A549 (cell line): Measurements from ENCODE around the gene GTPBP6.

ENCODE experiments used
- CEBPB ChIP-seq, 2 experiments: fragments of >200 bp in 1 of 2; sonication (Bioruptor Twin) in 1 of 2; formaldehyde crosslinking in 1 of 2; IDR thresholded peaks; 2 replicates each; pipeline ENCODE4 v1.6.1; 2012 to 2016
- CTCF ChIP-seq: fragments of >200 bp; sonication (Bioruptor Twin); formaldehyde crosslinking; IDR thresholded peaks from 3 replicates; pipeline ENCODE4 v1.5.1; 2016
- SMC3 ChIP-seq: fragments of >200 bp; sonication (Bioruptor Twin); formaldehyde crosslinking; IDR thresholded peaks from 3 replicates; pipeline ENCODE4 v1.6.1; 2018; ENCODE audit warnings: inconsistent platforms
- USF2 ChIP-seq: fragments of 450-650 bp; IDR thresholded peaks from 2 replicates; pipeline ENCODE4 v1.6.1; 2014; ENCODE audit warnings: antibody characterized with exemption
- TF ChIP-seq, protein P1 (sequence below): fragments of >200 bp; sonication (Bioruptor Twin); formaldehyde crosslinking; IDR thresholded peaks from 2 replicates; pipeline ENCODE4 v1.6.1; 2016
- TF ChIP-seq, protein P2 (sequence below): IDR thresholded peaks from 2 replicates; pipeline ENCODE4 v1.6.1; 2012; ENCODE audit warnings: low read depth, borderline replicate concordance

- TF ChIP-seq USF2 = no peak
- no peak for TF ChIP-seq CTCF
- no peak for TF ChIP-seq CEBPB (IDR thresholded peaks at IDR 0.05)
- TF ChIP-seq, protein P1, sequence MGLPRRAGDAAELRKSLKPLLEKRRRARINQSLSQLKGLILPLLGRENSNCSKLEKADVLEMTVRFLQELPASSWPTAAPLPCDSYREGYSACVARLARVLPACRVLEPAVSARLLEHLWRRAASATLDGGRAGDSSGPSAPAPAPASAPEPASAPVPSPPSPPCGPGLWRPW = no peak
- no peak for TF ChIP-seq SMC3
- TF ChIP-seq, protein P2, sequence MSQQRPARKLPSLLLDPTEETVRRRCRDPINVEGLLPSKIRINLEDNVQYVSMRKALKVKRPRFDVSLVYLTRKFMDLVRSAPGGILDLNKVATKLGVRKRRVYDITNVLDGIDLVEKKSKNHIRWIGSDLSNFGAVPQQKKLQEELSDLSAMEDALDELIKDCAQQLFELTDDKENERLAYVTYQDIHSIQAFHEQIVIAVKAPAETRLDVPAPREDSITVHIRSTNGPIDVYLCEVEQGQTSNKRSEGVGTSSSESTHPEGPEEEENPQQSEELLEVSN = no peak
Observed at GRCh38 chrX:275476-275966, 43.1 kb downstream of the GTPBP6 start.
